GM19324 (cell line): ENCODE measurements around the gene LBX1.

Experiments
- ATAC-seq: cut with Tn5 transposase; IDR thresholded peaks from one replicate; pipeline ENCODE4 v1.9.1; 2021; ENCODE audit warnings: mild to moderate bottlenecking, moderate library complexity; ENCODE audit not compliant: unreplicated experiment, low FRiP score

The LBX1 gene, protein sequence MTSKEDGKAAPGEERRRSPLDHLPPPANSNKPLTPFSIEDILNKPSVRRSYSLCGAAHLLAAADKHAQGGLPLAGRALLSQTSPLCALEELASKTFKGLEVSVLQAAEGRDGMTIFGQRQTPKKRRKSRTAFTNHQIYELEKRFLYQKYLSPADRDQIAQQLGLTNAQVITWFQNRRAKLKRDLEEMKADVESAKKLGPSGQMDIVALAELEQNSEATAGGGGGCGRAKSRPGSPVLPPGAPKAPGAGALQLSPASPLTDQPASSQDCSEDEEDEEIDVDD

DNA sequence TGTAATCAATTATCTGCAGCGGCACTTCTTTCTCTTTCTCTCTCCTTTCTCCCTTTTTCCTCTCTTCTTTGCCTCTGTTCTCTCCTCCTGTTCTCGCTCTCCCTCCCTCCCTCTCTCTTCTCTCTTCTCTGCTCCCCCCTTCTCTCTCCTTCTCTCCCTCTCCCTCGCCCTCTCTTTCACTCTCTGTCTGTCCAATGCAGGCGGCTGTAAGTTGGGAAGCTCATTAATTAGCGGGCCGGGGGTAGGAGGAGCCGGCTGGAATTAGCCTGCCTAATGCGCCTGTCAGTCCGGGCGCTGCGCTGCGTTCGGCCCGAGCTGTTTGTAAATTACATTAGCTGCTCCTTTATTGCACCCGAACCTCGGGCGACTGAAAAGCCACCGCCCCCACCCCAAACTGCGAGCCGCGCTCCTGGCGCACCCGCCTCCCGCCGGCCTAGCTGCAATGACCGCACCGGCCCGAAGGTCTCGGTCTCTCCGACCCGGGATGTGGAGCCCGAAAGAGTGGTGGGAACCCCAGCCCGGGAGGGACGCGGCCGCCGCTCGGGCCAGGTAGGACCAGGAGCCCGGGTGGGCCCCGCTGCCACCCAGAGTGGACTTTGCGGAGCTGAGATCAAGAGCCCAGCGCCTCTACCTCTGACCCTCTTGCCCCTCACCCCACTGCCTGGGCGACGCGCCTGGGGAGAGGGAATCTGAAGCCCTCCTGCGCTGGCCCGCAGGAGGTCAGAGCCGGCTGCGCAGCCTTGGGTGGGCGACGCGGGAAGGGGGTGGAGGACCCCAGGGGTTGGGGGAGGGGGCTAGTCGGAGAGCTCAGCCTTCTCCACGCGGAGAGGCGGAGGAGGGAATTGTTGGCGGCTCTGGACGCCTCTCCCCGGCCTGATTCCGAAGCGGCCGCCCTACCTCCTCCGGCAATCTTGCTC is at the start of gene LBX1:
LBX1 (minus strand) TSS at position 198 of the 917 bp plus-strand sequence. CDS start 648 bp downstream, outside the sequence.
- ATAC-seq: no peak

DNA sequence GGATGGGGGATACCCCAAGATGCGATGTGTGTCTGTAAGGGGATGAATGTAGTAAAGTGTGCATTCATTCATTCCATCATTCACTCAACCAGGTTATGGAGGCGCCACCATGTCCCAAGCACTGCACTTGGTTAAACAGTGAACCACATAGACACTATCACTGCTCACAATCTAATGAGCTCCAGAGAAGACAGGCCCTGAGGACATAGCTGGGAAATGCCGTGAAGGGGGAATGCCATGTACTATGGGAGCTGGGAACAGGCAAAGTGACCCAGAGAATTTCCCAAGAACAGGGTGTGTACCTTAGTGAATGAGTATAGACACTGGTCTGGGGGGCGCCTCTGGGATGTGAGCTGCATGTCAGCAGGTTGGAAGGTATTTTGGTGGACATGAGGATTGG is 44.5 kb upstream of the LBX1 start:
- no peak for ATAC-seq

DNA sequence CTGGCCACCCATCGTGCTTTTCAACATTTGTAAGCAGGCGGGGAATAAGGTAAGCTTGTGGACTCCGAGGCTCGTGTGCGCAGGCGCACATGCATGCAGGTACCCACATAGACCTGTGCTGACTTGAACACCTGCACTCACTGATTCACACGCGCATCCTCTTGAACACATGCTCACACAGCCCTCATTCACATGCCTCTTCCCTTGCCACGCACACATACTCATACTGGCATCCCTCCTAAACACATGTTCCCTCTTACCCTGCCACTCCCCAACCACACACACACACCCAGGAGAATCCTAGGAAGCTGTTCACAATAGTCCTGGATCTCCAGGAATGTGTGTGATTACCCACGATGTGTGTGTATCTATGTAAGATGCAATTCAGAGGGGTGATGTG is 44.1 kb upstream of the LBX1 start:
- no peak for ATAC-seq

DNA sequence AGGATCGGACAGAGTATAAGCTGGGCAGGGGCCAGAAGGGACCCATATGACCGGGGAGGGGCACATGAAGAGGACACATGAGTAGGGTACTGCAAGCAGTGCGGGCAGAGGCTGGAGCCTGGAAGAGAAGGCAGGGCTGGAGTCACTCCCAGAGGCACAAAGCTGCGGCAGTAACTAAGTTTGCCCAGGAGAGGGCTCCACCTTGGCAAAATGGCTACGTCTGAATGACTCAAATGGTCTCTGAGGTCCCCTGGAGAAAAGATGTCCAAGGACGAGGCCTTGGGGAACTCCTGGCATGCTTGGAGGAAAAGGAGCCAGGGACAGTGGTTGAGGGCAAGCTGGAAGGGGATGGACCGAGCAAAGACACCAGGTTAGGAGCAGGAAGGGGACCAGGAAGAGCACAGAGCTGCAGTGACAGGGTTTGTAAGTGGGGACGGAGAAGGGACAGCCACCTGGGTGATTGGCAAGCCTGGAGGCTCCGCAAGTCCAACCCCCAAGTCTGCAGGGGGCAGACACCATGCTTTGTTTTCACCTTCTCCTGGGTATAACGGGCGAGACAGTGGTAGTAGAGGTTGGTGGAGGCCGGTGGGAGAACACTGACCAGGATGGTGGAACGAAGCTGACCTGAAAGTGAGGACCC is 43.1 kb upstream of the LBX1 start:
- no peak for ATAC-seq

DNA sequence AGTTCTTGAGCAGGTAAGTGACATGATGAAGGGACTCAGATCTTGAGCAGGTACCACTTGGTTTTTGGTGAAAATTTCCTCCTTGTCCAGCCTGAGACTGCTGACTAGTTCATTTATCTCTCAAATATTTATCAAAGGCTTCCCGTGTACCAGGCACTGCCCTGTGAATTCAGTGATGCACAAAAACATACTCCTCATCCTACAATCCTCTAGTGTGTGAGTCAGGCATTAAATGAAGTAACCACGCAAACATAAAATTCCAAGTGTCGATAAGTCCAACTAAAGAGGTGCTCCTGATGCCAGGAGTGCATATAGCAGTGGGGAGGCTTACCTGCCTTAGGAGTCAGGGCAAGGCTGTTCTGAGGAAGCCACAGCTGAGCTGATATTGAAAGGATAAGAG is 41.5 kb upstream of the LBX1 start:
- no peak for ATAC-seq

DNA sequence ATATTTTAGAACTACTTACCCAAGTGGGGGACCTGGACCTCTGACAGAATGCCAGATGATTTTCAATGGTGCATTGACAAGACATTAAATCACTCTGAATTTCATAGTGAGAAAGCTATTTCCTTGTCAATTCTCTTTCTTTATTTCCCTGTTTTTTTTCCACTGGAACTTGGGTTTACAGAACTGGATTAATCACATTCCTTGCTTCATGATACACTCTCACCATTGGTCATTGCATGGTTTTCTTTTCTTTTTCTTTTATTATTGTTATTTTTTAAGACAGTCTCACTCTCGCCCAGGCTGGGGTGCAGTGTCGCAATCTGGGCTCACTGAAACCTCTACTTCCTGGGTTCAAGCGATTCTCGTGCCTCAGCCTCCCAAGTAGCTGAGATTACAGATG is 38.5 kb upstream of the LBX1 start:
- ATAC-seq: no peak

DNA sequence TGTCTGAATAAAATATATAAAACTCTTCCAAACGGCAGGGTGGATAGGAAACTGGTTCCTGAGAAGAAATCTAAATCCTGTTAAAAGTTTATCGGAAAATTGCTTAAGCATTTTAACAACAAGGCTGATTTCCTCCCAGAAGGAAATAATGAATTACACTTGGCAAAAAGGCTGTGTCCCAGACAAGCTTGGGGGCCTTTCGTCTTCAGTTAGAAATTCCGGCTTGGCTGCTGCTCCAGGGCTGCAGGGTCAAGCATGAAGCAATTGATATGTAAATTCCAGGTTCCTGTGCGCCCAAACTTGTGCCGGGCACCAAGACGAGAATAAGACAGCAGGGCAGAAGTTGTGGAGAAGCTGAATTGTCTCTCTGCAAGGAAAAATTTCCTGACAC is 38.0 kb upstream of the LBX1 start:
- ATAC-seq: no peak

DNA sequence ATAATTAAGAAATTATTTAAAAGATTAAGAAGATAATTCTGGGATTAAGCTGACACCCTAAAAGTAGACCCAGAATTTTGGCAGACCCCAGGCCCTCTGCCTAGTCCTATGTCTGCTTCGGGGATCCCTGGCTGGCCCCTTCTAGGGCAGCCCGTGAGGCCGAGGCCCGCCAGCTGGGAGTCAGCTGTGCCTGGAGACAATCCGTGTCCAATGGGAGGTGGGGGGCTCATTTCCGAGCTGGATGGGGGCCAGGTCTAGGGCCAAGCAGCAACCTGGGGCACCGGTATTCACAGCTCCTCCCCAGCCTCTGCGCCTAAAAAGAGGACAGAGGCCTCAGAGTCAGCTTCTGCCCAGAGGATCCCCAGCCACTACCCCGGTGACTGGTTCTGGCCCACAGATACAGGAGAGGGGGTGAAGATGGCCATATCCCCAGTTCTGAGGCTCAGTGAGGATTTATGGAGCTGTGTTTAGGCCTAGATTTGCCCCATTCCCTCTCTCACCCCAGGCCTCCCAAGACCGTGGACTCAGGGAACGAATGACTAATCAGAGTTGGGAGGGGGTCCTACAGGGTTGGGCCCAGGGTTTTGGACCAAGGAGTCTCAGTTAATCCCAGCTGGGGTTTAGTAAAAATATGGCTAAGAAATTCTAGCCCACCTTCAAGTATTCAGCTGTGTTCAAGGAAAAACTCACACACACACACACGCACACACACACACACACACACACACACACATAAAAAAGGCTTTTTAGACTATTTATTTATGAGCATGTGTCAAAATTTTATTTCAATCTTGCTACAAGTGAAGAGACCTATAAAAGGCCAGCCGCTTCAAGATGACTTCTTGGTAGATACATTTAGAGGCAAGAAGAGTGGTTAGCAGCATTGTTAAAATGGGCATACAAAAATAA is 37.4 kb upstream of the LBX1 start:
- ATAC-seq: no peak

DNA sequence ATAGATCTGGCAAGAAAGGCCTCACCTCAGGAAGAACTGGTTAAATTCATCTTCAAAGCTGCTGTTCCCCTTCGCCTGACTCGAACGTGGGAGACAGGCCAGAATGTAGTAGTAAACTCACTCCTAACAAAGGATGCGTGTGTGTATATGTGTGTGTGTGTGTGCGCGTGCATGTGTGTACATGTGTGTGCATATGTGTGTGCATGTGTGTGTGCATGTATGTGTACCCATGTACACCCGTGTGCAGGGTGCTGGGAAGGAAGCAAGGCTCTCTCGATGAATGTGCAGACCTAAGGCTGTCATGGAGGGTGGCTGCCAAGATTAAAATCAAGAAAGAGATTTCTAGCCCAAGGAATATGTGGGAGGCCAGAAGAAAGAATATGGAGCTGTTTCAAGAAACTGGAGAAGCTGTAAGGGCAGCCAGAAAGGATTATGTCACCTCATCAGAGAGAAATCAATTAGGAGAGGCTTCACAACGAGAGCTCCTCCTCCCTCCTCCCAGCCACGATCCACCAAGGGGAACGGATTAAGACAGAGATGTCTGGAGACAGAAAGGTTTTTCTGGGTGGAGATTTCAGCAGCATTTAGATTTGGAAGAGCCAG is 34.0 kb upstream of the LBX1 start:
- no peak for ATAC-seq

DNA sequence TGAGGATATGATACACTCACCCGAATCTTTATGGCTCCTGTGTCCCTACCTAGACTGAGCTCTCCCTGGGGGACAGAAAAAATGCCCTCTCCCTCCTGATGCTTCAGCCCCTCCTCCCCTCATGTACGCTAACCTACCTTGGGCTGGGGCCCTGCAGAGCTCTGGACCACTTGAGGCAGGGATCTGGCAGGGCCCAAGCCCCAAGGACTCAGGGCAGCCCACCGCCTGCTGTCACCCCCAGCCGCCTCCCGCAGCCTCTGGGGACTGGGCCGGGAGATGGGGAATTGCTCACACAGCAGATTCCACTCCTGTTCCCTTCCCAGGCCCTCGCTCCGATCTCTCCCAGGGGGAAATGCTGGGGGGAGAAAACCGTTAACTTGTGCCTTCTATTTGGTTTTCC is 32.9 kb upstream of the LBX1 start:
- ATAC-seq: no peak

DNA sequence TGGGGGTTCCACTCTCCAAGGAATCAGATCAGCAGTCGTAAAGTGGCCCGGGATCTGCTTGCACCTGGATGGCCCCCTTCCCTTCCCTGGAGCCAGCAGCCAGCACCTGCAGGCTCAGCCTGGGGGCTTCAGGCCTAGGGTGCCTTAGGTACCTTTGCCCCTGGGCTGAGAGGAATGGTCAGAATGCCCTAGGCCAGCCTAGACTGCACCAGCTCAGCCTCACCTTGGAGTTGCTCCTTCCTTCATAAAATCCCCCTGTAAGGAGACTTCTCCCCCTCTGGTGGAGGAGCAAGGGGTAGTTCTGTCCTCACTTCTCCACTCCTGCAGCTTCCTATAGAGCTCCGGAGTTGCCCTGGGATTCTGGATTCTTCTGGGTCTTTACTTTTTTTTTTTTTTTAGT is 32.4 kb upstream of the LBX1 start:
- ATAC-seq: no peak

DNA sequence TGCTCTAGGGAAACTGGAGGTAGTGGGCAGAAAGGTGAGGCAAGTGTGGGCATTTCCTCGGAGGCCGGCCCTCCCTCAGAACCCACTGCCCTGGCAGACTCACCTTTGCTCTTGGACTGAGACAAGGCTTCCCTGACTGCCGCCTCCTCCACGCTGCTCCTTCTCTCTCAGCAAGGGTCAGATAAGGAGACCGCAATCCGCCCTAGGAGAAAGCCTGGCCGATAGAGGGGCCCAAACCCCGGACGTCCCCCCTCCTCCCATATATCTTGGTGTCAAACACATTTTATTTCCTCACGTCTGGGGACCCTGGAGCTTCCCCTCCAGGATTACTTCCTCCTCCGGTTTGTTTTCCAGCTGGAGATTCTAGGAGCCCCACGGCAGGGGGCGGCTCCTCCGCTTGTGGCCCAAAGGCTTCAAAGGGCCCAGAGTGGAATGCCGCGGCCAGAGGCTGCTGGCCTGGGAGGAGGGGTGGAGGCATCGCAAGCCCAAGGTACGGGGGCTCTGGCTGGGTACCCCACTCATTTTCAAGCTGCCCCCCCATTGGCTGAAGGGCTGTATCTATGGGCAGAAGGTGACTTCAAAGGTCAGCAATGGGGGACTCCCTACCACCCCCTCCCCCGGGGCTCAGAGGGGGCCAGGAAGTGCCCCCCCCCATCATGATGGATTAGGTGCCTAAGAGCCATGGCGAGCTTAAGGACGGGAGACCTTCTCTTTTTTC is 31.7 kb upstream of the LBX1 start:
- ATAC-seq: no peak

DNA sequence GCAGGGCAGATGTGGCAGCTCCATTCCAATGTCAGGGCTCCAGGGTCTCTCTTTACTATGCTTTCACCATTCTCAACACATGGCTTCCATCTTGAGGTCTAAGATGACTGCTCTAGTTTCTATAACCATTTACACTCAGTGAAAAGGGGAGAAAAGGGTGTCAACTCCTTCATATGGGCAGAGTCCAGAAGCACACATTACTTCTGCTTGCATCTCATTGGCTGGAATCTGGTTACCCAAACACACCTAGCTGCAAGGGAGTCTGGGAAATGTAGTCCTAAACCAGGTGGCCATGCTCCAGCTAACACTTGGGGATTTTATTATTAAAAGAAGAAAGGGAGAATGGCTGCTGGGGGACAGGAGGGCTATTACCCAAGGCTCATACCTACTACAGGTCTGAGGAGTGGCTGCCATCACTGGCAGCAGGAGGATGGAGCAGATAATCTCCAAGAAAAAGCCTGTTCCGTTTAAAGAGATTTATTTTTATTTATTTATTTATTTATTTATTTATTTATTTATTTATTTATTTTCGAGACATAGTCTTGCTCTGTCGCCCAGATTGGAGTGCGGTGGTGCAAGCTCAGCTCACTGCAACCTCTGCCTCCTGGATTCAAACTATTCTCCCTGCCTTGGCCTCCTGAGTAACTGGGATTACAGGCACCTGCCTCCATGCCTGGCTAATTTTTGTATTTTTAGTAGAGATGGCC is 29.1 kb upstream of the LBX1 start:
- no peak for ATAC-seq

DNA sequence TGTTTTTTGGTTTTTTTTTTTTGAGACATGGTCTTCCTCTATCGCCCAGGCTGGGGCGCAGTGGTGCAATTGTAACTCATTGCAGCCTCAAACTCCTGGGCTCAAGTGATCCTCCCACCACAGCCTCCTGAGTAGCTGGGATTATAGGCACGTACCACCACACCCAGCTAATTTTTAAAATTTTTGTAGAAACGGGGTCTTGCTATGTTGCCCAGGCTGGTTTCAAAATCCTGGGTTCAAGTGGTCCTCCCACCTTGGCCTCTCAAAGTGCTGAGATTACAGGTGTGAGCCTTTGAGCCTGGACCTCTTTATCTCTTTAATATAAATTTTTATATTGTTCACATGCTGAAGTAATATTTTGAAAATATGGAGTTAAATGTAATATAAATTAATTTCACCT is 28.2 kb upstream of the LBX1 start:
- ATAC-seq: no peak

DNA sequence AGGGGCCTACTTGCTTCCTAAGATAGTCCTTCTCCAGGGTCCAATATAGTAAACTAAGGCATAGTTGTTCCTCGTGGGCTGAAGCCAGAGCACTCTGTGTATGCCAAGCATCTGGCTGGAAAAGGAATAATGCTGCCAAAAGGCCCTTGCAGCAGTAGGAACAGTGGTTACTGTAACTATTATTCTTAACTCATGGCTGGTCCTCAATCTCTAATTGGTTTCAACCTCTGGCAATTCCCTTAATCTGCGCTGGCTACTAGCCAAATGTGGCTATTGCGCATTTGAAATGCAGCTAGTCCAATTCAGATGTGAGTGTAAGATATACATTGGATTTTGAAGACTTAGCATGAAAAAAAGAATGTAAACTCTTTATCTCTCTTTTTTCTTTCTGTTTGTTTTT is 27.8 kb upstream of the LBX1 start:
- ATAC-seq: no peak

DNA sequence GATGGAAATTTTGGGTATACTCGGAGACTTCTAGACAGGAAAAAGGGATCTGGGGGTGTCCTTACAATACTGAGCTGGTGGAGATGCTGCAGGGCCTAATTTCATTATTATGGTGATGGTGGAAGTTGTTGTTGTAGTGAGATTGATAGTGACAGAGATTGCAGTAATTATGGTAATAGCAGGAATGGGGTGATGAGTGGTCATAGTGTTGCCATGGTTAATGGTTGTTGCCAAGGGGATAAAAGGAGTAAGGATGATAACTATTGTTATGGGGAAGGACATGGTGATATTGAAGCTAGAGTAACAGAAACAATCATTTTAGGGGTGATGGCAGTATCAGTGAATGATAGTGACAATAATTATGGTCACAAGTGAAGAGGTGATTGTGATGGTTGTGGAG is 27.1 kb upstream of the LBX1 start:
- no peak for ATAC-seq

DNA sequence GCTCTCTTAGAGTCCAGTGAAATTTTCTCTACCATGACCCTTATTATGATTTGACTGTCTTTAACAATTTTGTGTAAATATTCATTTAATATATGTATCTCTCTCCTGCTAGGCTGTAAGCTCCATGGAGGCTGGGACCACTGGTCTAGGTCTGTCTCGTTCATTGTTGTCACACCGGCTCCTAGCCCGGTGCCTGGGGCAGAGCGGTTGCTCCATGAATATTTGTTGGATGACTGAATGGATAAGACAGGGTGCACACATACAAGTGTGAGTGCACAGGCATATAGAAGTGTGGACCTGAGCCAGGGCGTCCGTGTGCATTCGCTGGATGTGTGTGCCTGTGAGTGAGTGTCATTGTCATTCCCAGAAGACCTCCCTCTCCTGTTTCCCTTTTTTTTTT is 20.9 kb upstream of the LBX1 start:
- no peak for ATAC-seq

DNA sequence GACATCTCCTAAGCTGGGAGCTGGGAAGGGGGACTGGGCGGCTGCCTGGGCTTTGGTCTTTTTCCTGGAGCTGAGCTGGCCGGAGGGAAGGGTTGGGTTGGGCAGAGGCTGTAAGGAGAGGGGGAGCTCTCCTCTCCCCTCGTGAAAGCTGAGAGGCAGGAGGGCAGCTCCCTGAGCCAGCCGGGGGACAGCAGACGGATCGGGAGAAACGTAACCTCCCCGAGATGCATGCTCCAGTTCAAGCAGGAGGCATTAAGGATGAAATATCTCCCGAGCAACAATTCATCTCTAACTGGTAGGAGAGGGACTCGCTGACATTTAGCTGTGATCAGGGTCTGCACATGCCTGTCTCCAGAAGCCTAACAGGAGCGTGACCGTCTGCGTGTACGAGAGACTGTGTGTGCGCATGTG is 19.9 kb upstream of the LBX1 start:
- ATAC-seq: no peak

DNA sequence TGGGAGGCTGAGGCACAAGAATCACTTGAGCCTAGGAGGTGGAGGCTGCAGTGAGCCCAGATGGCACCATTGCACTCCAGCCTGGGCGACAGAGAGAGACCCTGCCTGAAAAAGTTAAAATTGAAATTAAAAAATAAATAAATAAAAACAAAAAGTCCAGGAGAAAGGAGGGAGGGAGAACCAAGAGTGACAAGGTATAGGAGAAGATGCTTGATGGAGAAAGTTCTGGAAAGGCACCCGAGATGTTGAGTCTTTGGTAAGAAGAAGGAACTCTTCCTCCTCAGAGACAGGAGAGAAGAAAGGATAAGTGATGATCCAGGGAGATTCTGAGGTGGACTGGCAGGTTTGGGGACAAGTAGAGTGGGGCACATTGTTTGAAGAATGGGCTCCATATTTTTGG is 17.4 kb upstream of the LBX1 start:
- no peak for ATAC-seq
